ENCODE measurements around the gene NFIA.

Gene NFIA

GRCh38 chr1:61226791-61227567 lies 144.6 kb downstream of the NFIA start:
- no peak for DNase-seq

- peak; percentile 26 for DNase-seq
These were observed 145.6 kb downstream of the NFIA start for GRCh38 chr1:61227857-61228550.

DNA sequence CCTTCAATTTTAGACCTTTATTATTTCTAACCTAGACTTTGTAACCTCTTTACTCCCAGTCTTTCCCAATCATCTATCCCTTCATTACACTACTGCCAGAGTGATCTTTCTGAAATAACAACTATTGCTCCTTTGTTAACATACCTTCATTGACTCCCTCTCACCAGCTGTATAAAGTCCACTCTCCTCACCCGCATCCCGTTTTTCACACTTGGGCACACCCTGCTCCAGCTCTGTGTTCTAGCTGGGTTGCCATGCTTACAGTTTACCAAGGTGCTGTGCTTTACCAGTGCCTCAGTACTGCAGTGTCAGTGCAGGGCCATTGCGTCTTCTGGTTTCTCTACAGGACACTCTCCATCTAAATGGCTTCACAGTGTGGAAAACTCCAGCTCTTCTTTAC lies 148.2 kb downstream of the NFIA start:
- DNase-seq, result no peak

DNA sequence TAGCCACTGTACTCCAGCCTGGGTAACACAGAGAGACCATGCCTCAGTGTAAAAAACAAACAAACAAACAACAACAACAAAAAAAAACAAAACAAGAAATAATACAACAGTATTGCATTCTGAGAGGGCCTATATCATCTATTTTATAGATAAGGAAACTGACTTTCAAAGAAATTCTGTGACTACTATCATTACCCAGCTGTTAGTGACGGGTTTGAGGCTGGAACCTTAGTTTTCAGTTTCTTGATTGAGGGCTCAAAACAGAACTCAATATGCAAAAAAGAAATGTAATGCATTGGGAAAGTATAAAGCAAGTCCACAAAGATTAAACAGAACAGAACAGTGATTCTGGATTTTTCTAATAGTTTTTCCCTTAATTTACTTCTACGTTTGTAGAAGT lies 149.4 kb downstream of the NFIA start:
- peak; percentile 18 for DNase-seq

DNA sequence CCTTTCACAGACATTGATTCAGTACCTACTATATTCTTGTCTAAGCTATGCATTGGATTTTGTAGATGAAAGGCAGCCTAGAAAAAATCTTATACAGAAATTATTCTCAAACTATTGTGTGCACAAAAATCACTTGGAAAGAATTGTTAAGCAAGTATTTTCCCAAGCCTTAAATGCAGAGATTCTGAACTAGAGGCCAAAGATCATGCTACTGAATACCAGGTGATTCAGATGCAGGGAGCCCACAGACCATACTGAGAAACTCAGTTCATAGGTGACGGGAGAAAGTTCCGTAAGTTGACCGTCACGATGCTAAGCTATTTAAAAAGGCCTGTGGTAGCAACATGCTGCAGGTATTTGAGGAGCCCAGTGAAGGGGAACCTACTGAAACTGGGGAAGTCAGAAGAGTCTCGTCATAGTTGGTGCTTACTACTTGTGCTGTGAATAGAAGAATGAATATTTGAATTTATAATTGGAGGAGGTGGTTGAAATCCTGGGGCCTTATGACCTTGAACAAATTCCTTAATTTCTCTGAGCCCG lies 150.8 kb downstream of the NFIA start:
- no peak for DNase-seq

DNA sequence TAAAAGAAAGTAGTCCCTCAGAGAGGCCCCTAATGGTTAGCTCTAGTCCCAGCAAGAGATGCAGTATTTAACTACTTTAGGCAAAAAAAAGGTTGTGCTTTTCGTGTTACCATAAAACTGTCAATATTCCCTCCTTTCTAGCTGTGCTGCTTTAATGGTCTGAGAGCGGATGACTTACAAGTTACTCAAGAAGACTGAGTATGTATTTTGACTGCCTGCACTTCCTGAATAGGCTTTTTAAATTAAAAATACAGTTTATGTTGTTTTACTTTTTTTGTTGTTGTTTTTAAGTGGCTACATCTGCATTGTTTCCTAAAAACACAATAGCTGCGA lies 152.2 kb downstream of the NFIA start:
- DNase-seq, result no peak

- no peak for DNase-seq
These were observed 154.8 kb downstream of the NFIA start for GRCh38 chr1:61237147-61237546.

DNA sequence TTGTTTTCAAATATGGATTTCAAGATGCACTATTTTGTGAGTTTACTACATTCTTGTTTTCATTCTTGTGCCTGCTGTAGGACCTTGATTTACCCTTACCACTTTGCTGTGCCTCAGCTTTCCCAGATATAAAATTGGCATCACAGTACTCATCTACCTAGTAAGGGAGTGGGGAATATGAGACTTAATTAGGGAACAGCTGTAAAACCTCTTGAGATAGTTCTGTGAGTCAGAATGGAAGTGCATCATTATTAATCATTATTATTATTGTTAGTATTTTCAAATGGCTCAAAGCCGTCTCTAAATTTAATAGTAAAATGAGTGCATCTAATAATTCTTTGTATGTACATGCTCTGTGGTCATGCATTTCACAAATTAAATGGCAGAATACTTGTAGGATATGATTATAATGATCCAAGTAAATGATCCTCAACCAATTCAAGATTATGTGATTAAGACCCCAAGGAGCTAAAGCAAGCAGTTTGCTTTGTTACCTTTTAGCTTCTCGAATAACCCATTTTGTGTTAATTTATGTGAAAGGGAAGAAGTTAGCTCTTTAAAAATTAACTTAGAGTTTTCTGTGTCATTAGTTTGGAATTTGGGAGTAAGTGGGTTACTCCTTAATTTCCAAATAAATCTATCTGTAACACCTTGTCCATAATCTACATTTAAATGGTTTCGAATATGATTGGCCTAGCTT lies 155.4 kb downstream of the NFIA start:
- DNase-seq, result no peak

DNA sequence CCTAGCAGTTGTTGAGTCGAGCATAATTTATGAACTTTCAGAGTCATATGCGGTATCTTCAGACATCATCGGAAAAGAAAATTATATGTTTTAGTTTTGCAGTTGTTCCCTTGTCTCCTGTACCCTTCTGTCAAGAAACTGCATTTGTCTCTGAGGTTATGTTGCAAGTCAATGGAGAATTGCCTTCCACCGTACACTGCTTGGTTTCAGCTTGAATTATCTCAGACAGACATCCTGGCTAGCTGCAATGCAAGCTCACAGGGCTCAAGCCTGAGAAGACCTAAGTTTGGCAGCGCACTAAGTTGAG lies 156.0 kb downstream of the NFIA start:
- peak; percentile 30 for DNase-seq

- DNase-seq, result no peak
These were observed 158.5 kb downstream of the NFIA start for GRCh38 chr1:61240878-61241277.

- no peak for DNase-seq
These were observed 159.1 kb downstream of the NFIA start for GRCh38 chr1:61241411-61241838.

- DNase-seq, result no peak
These were observed 159.6 kb downstream of the NFIA start for GRCh38 chr1:61241973-61242381.

DNA sequence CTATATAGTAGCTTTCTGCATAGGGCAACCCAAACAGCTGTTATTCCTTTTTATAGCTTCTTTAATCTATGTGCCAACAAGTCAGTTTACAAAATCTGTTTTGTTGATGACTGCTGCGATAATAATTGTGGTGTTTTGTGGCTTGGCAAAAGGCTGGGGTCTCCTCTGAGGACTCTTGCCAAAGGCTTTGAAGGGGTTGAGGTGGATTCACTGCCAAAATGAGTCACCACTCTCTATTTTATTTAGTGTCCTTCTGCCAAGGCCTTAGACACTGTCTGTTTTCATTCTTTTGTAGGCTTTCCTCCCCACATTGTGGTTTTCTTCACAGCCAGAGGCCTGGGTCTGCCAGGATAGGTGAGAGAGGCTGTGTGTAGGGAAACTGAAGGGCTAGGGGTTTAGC lies 161.8 kb downstream of the NFIA start:
- DNase-seq, result peak; percentile 58

DNA sequence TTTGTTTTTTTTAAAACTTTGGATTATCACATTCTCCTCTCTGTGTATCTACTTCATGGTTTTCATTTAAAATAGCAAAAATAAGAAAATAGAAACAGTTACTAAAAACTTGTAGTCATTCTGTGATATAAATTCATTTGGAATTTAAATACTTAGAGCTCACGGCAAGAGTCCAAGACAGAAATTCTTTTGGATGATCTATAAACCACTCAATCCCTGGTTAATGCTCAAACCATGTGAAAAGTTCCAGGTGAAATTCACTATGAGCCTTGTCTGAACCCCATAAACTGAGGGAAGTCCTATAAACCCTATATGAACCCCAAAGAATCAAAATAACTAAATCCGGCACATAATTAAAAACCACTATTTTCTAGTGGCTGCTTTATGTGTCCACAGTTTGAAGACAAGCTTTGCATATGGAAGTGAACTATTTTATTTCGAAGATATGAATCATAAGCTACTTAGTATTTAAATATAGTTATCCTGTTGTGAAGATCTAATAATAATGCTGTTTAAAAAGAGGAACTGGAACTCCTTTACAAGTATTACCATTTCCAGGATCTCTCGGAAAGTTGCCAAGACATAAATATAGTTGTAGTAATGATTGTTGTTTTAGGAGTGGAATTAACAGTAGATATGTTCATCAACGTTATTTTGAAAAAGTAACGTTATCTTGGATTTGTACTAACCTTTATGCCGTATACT lies 163.5 kb downstream of the NFIA start:
- DNase-seq, result no peak

DNA sequence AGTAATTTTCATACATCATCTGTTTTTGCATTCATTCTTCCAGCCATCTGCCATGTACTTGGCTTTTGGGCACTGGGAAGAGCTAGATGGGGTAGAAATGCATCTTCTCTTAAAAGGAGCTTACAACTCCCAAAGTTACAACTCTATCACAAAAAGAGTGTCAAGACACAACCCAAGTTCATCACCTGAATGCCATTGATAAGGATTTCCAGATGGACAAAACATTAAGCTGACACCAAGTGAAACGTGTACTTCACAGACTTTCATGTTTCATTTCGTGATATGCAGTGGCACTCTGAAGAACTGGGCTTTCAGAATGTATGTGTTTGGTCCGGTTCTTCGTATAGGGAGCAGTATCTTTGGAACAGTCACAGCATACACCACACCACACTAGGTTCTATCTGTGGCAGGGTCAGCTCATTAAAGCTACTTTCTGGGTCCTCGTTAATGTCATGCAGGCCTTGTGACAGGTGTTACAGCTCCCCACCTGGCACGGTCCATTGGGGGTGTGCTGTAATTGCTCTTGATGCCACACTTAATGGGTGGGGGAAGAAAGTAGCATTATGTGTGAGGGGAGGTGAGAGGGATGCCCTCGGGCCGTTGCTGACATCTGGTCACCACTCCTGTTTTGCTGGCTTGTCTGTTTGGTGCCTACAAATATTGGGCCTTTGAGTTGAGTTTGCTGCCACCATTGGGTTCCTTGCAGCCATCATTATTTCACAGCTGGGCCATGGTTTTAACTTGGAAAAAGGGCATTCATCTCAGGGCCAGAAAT lies 164.9 kb downstream of the NFIA start:
- DNase-seq, result no peak

- no peak for DNase-seq
These were observed 165.8 kb downstream of the NFIA start for GRCh38 chr1:61247881-61248752.

GRCh38 chr1:61250933-61251332 lies 168.6 kb downstream of the NFIA start:
- no peak for DNase-seq

DNA sequence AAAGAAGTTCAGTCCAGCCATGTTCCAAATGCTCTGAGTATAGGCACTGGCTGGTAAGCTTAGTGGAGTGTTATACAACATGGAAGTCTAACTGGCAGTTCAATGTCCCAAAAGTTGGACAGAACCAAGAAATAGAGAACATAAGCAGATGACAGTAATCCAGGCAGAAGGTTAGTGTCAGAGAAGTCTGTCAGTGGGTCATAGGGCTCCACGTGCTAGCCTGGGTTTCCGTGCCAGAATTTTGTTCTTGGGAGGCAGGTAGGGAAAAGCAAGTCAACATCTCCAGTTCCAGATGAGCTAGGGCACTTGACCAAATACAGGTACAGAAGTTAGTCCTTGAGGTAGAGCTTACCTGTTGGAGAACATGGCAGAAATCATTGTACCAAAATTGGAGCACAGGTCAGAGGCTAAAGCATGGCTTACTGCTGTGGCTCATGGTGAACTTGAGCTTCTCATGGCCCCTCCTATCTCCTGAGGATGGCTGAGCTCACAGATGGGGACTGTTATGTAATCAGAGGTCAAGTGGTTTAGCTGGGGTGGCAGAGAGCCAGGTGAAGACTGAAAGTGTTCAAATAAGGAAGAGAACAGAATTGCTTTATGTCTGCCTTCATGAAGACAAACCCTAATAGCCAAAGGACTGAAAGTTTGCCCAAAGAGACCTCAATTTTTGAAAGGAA lies 170.8 kb downstream of the NFIA start:
- DNase-seq, result peak; percentile 96

DNA sequence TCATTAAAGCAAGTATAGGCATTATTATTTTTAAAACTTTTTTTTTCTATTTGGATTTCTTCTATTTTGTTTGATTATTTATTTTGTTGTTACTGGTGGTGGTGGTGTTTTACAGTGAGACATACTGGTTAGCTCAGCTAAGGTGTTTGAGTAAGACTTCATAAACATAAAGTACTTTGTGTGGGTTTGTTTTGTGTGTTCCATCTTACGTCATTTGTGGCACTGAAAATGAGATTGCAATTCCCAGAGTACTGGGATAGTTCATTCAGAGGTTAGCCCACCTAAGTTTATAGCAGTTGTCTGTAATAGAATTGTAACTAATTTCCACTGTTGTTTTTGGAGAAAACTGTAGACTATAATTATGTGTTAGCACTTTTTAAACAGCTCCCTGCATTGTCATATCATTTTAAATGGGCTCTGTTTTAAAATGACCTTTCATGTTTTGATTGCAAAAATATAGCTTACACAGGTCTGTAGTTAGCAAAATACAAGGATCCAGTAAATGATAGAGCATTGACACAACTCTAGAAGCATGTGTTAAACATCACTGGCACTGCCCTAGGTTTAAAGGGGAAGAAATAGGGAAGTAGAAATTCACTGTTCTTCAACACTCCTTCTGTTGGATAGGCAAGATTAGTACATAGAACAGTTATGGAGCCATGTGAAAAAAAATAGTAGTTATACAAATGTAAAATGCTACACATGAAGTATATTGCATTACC lies 171.7 kb downstream of the NFIA start:
- peak; percentile 79 for DNase-seq

All from OCI-M1 (cell line).